ENCODE data around the gene TOX2.

Gene TOX2

GRCh38 chr20:44018259-44018941 lies 103.7 kb downstream of the TOX2 start (continued):
- TF ChIP-seq, protein P1, sequence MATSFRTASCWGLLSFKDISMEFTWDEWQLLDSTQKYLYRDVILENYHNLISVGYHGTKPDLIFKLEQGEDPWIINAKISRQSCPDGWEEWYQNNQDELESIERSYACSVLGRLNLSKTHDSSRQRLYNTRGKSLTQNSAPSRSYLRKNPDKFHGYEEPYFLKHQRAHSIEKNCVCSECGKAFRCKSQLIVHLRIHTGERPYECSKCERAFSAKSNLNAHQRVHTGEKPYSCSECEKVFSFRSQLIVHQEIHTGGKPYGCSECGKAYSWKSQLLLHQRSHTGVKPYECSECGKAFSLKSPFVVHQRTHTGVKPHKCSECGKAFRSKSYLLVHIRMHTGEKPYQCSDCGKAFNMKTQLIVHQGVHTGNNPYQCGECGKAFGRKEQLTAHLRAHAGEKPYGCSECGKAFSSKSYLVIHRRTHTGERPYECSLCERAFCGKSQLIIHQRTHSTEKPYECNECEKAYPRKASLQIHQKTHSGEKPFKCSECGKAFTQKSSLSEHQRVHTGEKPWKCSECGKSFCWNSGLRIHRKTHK (tag by site-specific recombination; IDR thresholded peaks at IDR 0.05): no peak
- TF ChIP-seq ZNF670 (tag by site-specific recombination; IDR thresholded peaks at IDR 0.05; ENCODE audit: low read depth): no peak
- TF ChIP-seq REST (tag by site-specific recombination; IDR thresholded peaks at IDR 0.05): peak; percentile 54; the same call in 1 of the 2 replicates
- no peak for TF ChIP-seq ZNF266 (tag by site-specific recombination; IDR thresholded peaks at IDR 0.05; ENCODE audit: low read depth)
- no peak for TF ChIP-seq ZNF776 (tag by site-specific recombination; IDR thresholded peaks at IDR 0.05; ENCODE audit: borderline replicate concordance)
- TF ChIP-seq, protein P2, sequence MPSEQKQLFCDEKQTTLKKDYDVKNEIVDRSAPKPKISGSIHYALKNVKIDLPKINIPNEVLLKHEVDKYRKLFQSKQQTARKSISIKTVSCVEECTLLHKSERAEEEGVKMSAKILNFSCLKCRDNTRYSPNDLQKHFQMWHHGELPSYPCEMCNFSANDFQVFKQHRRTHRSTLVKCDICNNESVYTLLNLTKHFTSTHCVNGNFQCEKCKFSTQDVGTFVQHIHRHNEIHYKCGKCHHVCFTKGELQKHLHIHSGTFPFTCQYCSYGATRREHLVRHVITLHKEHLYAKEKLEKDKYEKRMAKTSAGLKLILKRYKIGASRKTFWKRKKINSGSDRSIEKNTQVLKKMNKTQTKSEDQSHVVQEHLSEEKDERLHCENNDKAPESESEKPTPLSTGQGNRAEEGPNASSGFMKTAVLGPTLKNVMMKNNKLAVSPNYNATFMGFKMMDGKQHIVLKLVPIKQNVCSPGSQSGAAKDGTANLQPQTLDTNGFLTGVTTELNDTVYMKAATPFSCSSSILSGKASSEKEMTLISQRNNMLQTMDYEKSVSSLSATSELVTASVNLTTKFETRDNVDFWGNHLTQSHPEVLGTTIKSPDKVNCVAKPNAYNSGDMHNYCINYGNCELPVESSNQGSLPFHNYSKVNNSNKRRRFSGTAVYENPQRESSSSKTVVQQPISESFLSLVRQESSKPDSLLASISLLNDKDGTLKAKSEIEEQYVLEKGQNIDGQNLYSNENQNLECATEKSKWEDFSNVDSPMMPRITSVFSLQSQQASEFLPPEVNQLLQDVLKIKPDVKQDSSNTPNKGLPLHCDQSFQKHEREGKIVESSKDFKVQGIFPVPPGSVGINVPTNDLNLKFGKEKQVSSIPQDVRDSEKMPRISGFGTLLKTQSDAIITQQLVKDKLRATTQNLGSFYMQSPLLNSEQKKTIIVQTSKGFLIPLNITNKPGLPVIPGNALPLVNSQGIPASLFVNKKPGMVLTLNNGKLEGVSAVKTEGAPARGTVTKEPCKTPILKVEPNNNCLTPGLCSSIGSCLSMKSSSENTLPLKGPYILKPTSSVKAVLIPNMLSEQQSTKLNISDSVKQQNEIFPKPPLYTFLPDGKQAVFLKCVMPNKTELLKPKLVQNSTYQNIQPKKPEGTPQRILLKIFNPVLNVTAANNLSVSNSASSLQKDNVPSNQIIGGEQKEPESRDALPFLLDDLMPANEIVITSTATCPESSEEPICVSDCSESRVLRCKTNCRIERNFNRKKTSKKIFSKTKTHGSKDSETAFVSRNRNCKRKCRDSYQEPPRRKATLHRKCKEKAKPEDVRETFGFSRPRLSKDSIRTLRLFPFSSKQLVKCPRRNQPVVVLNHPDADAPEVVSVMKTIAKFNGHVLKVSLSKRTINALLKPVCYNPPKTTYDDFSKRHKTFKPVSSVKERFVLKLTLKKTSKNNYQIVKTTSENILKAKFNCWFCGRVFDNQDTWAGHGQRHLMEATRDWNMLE (tag by site-specific recombination; conservative IDR thresholded peaks at IDR 0.05; ENCODE audit: low read depth): peak; percentile 47; the same call in 1 of the 2 replicates
- TF ChIP-seq ZNF610 (tag by site-specific recombination; IDR thresholded peaks at IDR 0.05; ENCODE audit: borderline replicate concordance): peak; percentile 75
- TF ChIP-seq ZNF132 (tag by site-specific recombination; IDR thresholded peaks at IDR 0.05; ENCODE audit: borderline replicate concordance): no peak
- no peak for TF ChIP-seq BCL6B (tag by site-specific recombination; IDR thresholded peaks at IDR 0.05)
- no peak for TF ChIP-seq ZNF157 (tag by site-specific recombination; IDR thresholded peaks at IDR 0.05)
- TF ChIP-seq KLF8 (tag by site-specific recombination; IDR thresholded peaks at IDR 0.05): peak; percentile 81
- no peak for TF ChIP-seq ZBTB7A (tag by site-specific recombination; IDR thresholded peaks at IDR 0.05; ENCODE audit: low read depth)
- TF ChIP-seq ZNF175 (tag by site-specific recombination; IDR thresholded peaks at IDR 0.05): no peak
- no peak for TF ChIP-seq ZNF248 (tag by site-specific recombination; IDR thresholded peaks at IDR 0.05)
- TF ChIP-seq TRIM28 (IDR thresholded peaks at IDR 0.05; ENCODE audit: borderline replicate concordance, low read length): peak; percentile 83; the same call in 1 of the 2 replicates
- TF ChIP-seq BCL11B (tag by site-specific recombination; IDR thresholded peaks at IDR 0.05; ENCODE audit: low read depth): no peak
- TF ChIP-seq ZBTB8A (tag by site-specific recombination; IDR thresholded peaks at IDR 0.05): peak; percentile 81
- TF ChIP-seq, protein P3, sequence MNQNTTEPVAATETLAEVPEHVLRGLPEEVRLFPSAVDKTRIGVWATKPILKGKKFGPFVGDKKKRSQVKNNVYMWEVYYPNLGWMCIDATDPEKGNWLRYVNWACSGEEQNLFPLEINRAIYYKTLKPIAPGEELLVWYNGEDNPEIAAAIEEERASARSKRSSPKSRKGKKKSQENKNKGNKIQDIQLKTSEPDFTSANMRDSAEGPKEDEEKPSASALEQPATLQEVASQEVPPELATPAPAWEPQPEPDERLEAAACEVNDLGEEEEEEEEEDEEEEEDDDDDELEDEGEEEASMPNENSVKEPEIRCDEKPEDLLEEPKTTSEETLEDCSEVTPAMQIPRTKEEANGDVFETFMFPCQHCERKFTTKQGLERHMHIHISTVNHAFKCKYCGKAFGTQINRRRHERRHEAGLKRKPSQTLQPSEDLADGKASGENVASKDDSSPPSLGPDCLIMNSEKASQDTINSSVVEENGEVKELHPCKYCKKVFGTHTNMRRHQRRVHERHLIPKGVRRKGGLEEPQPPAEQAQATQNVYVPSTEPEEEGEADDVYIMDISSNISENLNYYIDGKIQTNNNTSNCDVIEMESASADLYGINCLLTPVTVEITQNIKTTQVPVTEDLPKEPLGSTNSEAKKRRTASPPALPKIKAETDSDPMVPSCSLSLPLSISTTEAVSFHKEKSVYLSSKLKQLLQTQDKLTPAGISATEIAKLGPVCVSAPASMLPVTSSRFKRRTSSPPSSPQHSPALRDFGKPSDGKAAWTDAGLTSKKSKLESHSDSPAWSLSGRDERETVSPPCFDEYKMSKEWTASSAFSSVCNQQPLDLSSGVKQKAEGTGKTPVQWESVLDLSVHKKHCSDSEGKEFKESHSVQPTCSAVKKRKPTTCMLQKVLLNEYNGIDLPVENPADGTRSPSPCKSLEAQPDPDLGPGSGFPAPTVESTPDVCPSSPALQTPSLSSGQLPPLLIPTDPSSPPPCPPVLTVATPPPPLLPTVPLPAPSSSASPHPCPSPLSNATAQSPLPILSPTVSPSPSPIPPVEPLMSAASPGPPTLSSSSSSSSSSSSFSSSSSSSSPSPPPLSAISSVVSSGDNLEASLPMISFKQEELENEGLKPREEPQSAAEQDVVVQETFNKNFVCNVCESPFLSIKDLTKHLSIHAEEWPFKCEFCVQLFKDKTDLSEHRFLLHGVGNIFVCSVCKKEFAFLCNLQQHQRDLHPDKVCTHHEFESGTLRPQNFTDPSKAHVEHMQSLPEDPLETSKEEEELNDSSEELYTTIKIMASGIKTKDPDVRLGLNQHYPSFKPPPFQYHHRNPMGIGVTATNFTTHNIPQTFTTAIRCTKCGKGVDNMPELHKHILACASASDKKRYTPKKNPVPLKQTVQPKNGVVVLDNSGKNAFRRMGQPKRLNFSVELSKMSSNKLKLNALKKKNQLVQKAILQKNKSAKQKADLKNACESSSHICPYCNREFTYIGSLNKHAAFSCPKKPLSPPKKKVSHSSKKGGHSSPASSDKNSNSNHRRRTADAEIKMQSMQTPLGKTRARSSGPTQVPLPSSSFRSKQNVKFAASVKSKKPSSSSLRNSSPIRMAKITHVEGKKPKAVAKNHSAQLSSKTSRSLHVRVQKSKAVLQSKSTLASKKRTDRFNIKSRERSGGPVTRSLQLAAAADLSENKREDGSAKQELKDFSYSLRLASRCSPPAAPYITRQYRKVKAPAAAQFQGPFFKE (tag by site-specific recombination; IDR thresholded peaks at IDR 0.05; ENCODE audit: borderline replicate concordance): no peak
- peak; percentile 98 for TF ChIP-seq ZXDB (tag by site-specific recombination; IDR thresholded peaks at IDR 0.05)
- no peak for TF ChIP-seq ZNF404 (tag by site-specific recombination; IDR thresholded peaks at IDR 0.05)
- no peak for TF ChIP-seq HOXC10 (CRISPR knock-in tag; IDR thresholded peaks at IDR 0.05)
- TF ChIP-seq YY2 (tag by site-specific recombination; IDR thresholded peaks at IDR 0.05): no peak

All from HEK293 (cell line).